K562 (cell line): ENCODE results near the gene MKNK1. TPM values are rescaled to one million over a fixed set of nuclear protein-coding genes. Genes with fewer than 3 reads are reported as not detected.

ENCODE experiments used
- DIDO1 ChIP-seq: fragments of 450-650 bp; IDR thresholded peaks from 2 replicates; pipeline ENCODE4 v1.6.1; 2016; ENCODE audit warnings: low read depth, missing biosample characterization, missing genetic modification characterization
- FOXK2 ChIP-seq, 2 experiments: fragments of 450-650 bp; IDR thresholded peaks in 1 of 2; conservative IDR thresholded peaks in 1 of 2; 2 replicates each; pipeline ENCODE4 v1.6.1; 2016; ENCODE audit warnings: low read depth in 2 of 2, mild to moderate bottlenecking in 1 of 2
- IFI16 ChIP-seq: fragments of 250-450 bp; sonication (Bioruptor Pico); IDR thresholded peaks from 2 replicates; pipeline ENCODE4 v2.1.2; 2022; ENCODE audit warnings: mild to moderate bottlenecking, inconsistent platforms
- KDM5B ChIP-seq: fragments of 200-600 bp; sonication (generic); IDR thresholded peaks from 2 replicates; pipeline ENCODE4 v1.6.1; 2012; ENCODE audit warnings: low read depth, mild to moderate bottlenecking, moderate library complexity, low read length, control low read depth, inconsistent platforms; ENCODE audit not compliant: insufficient replicate concordance
- MCM7 ChIP-seq, 2 experiments: fragments of 450-650 bp; IDR thresholded peaks; 2 replicates each; pipeline ENCODE4 v1.6.1; 2016 to 2018
- MTA2 ChIP-seq: fragments of 450-650 bp; IDR thresholded peaks from 2 replicates; pipeline ENCODE4 v1.6.1; 2016; ENCODE audit warnings: low read depth
- MTA3 ChIP-seq: fragments of 450-650 bp; formaldehyde crosslinking; IDR thresholded peaks from 2 replicates; pipeline ENCODE4 v1.6.1; 2017; ENCODE audit warnings: mild to moderate bottlenecking, borderline replicate concordance
- NEUROD1 ChIP-seq: fragments of 150-350 bp; IDR thresholded peaks from 2 replicates; pipeline ENCODE4 v1.6.1; 2014; ENCODE audit warnings: borderline replicate concordance, low read length, low read depth; ENCODE audit not compliant: partially characterized antibody
- PHB ChIP-seq: fragments of 250-450 bp; sonication (Bioruptor Pico); IDR thresholded peaks from 2 replicates; pipeline ENCODE4 v1.5.0; 2021
- PRPF4 ChIP-seq: fragments of 200-400 bp; formaldehyde crosslinking; IDR thresholded peaks from one replicate; pipeline ENCODE4 v1.6.1; 2017; ENCODE audit warnings: low read length, low read depth, mild to moderate bottlenecking; ENCODE audit not compliant: insufficient read depth, poor library complexity, severe bottlenecking
- SIX5 ChIP-seq, 2 experiments: IDR thresholded peaks; 2 replicates each; pipeline ENCODE4 v1.6.1; 2011; ENCODE audit warnings: low read length in 2 of 2, borderline replicate concordance in 1 of 2, low read depth in 1 of 2, mild to moderate bottlenecking in 1 of 2, moderate library complexity in 1 of 2; ENCODE audit not compliant: insufficient read depth in 1 of 2
- SOX6 ChIP-seq: fragments of 450-650 bp; IDR thresholded peaks from 2 replicates; pipeline ENCODE4 v1.6.1; 2014; ENCODE audit warnings: mild to moderate bottlenecking
- YBX1 ChIP-seq: fragments of 450-650 bp; IDR thresholded peaks from 2 replicates; pipeline ENCODE4 v1.7.1; 2016; ENCODE audit warnings: mild to moderate bottlenecking
- ZNF778 ChIP-seq: fragments of 450-650 bp; formaldehyde crosslinking; IDR thresholded peaks from 2 replicates; pipeline ENCODE4 v1.4.0; 2020; ENCODE audit warnings: mild to moderate bottlenecking, moderate library complexity
- ZNF785 ChIP-seq: fragments of 250-450 bp; sonication (Bioruptor Pico); IDR thresholded peaks from 2 replicates; pipeline ENCODE4 v1.4.0; 2020; ENCODE audit warnings: mild to moderate bottlenecking
- polyA plus RNA-seq, 8 experiments: library from polyadenylated mRNA; depleted of rRNA in 4 of 8; stranded (reverse) in 5 of 8; unstranded in 3 of 8; fragments of >200 nt; fragmentation: Nextera tagmentation in 2 of 8; fragmentation: Illumina TruSeq in 1 of 8; extraction: Ambion mirVana in 2 of 8; extraction: Trizol in 1 of 8; gene quantifications; 2 replicates each; pipeline versions ENCODE4 v1.2.1 to v1.2.3, GENCODE V29; 2011 to 2014; ENCODE audit warnings: inconsistent platforms in 1 of 8, missing spikeins in 1 of 8
- total RNA-seq, 7 experiments: library from RNA; depleted of rRNA in 6 of 7; stranded (reverse); fragments of >200 nt in 6 of 7; fragmentation: Illumina TruSeq in 2 of 7; extraction: Trizol in 2 of 7; gene quantifications; 2 replicates each; pipeline versions ENCODE4 v1.2.1 to v1.2.3, GENCODE V29; 2011 to 2021; ENCODE audit warnings: low replicate concordance in 1 of 7
- TF ChIP-seq, protein P1 (sequence below): fragments of 250-450 bp; sonication (Bioruptor Pico); IDR thresholded peaks from 2 replicates; pipeline ENCODE4 v1.8.0; 2022; ENCODE audit warnings: moderate library complexity, mild to moderate bottlenecking, inconsistent platforms
- TF ChIP-seq, protein P2 (sequence below), 3 experiments: fragments of 200-800 bp in 1 of 3; sonication (Bioruptor generic) in 1 of 3; sonication (generic) in 1 of 3; formaldehyde crosslinking in 1 of 3; IDR thresholded peaks; 2 replicates each; pipeline versions ENCODE4 v1.6.1 to v1.8.0; 2016 to 2022; ENCODE audit warnings: mild to moderate bottlenecking in 2 of 3, missing compliant biosample characterization in 2 of 3, missing genetic modification characterization in 2 of 3, missing genetic modification reagents in 1 of 3
- TF ChIP-seq, protein P3 (sequence below): fragments of 450-650 bp; IDR thresholded peaks from 2 replicates; pipeline ENCODE4 v1.6.1; 2016; ENCODE audit warnings: antibody characterized with exemption
- TF ChIP-seq, protein P4 (sequence below): IDR thresholded peaks from 2 replicates; pipeline ENCODE4 v1.6.1; 2014; ENCODE audit warnings: antibody characterized with exemption

The MKNK1 gene
- total and polyA plus RNA-seq, 9 of the 15 experiments (the other 6 are each of a cell fraction or from before 2014, with no cell fraction given) = 27.7 to 51.3 (median 43.7) TPM

DNA sequence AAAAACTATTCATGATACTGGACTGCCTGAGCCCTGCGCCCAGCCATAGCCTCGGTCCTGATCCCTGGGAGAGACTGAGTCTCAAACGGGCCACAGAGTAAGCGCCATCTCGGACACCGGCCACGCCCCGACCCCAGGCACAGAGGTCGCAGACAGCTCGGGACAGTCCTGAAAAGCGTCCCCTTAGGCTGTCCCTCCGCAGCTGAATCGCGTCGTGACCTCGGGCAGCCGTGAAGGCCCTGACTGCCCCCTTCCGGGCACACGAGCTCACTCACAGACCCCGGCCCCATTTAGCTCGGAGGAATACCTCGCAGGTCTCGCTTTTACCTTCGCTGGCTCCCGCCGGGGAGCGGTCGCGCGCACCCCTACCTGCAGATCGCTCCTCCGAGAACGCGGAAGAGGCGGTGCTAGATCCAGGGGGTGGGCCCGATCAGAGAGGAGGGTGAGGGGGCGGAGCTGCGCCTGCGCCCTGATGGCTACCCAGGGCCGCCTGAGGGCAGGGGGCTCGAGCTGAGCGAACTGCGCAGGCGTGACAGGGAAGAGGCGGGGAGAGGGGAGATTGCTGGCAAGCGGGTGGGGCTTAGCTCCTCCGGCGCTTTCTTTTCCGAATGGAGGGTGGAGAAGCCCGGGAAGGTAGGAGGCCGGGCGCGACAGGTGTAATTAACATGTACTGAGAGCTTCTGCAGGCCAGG is at the start of gene MKNK1 (continued):
- TF ChIP-seq, protein P1, sequence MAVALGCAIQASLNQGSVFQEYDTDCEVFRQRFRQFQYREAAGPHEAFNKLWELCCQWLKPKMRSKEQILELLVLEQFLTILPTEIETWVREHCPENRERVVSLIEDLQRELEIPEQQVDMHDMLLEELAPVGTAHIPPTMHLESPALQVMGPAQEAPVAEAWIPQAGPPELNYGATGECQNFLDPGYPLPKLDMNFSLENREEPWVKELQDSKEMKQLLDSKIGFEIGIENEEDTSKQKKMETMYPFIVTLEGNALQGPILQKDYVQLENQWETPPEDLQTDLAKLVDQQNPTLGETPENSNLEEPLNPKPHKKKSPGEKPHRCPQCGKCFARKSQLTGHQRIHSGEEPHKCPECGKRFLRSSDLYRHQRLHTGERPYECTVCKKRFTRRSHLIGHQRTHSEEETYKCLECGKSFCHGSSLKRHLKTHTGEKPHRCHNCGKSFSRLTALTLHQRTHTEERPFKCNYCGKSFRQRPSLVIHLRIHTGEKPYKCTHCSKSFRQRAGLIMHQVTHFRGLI (CRISPR knock-in tag) = no peak
- TF ChIP-seq ZNF778 (CRISPR knock-in tag) = no peak
- no peak for TF ChIP-seq ZNF785 (CRISPR knock-in tag)
- TF ChIP-seq MTA2 = no peak
- TF ChIP-seq, protein P2, sequence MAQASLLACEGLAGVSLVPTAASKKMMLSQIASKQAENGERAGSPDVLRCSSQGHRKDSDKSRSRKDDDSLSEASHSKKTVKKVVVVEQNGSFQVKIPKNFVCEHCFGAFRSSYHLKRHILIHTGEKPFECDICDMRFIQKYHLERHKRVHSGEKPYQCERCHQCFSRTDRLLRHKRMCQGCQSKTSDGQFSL (CRISPR knock-in tag; IDR thresholded peaks at IDR 0.05) = peak; percentile 51; the same call in 1 of the 2 replicates
- TF ChIP-seq, protein P2 (tag; IDR thresholded peaks at IDR 0.05) = no peak
- TF ChIP-seq KDM5B = peak; percentile 99
- TF ChIP-seq PRPF4 = no peak
- TF ChIP-seq IFI16 (CRISPR knock-in tag) = no peak
- no peak for TF ChIP-seq SOX6
- TF ChIP-seq PHB (CRISPR knock-in tag) = no peak
- peak; percentile 37 for TF ChIP-seq NEUROD1
- TF ChIP-seq YBX1 = no peak
- TF ChIP-seq SIX5 (IDR thresholded peaks at IDR 0.05; ENCODE audit: borderline replicate concordance in 1 of 2, insufficient read depth in 1 of 2, low read depth in 1 of 2, low read length in 2 of 2) = no peak
- TF ChIP-seq, protein P3, sequence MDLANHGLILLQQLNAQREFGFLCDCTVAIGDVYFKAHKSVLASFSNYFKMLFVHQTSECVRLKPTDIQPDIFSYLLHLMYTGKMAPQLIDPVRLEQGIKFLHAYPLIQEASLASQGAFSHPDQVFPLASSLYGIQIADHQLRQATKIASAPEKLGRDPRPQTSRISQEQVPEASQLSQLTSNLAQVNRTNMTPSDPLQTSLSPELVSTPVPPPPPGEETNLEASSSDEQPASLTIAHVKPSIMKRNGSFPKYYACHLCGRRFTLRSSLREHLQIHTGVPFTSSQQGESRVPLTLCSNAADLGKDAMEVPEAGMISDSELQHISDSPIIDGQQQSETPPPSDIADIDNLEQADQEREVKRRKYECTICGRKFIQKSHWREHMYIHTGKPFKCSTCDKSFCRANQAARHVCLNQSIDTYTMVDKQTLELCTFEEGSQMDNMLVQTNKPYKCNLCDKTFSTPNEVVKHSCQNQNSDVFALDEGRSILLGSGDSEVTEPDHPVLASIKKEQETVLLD = peak; percentile 98
- 0 out of 2 replicates have a peak, but pooled peaks have one; percentile 43 for TF ChIP-seq DIDO1 (tag)
- no peak for TF ChIP-seq FOXK2 (conservative IDR thresholded peaks at IDR 0.05 in 1 of 2, IDR thresholded peaks at IDR 0.05 in 1 of 2; ENCODE audit: low read depth in 2 of 2)
- TF ChIP-seq MCM7 (IDR thresholded peaks at IDR 0.05) = no peak
- TF ChIP-seq, protein P4, sequence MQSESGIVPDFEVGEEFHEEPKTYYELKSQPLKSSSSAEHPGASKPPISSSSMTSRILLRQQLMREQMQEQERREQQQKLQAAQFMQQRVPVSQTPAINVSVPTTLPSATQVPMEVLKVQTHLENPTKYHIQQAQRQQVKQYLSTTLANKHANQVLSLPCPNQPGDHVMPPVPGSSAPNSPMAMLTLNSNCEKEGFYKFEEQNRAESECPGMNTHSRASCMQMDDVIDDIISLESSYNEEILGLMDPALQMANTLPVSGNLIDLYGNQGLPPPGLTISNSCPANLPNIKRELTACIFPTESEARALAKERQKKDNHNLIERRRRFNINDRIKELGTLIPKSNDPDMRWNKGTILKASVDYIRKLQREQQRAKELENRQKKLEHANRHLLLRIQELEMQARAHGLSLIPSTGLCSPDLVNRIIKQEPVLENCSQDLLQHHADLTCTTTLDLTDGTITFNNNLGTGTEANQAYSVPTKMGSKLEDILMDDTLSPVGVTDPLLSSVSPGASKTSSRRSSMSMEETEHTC = no peak
- peak; percentile 86; the same call in 1 of the 2 replicates for TF ChIP-seq MTA3
